HepG2 (cell line): Measurements from ENCODE around the gene SFMBT1. TPM values are rescaled to one million over a fixed set of nuclear protein-coding genes. Genes with fewer than 3 reads are reported as not detected.

Experiments used
- ADNP ChIP-seq: sonication (generic); formaldehyde crosslinking; IDR thresholded peaks from 2 replicates; pipeline ENCODE4 v1.4.0; 2020; ENCODE audit warnings: missing genetic modification reagents
- AHDC1 ChIP-seq: sonication (generic); formaldehyde crosslinking; IDR thresholded peaks from 2 replicates; pipeline ENCODE4 v1.5.1; 2020; ENCODE audit warnings: mild to moderate bottlenecking, missing genetic modification reagents, borderline replicate concordance
- ATF6 ChIP-seq: sonication (generic); formaldehyde crosslinking; conservative IDR thresholded peaks from 2 replicates; pipeline ENCODE4 v1.4.0; 2020; ENCODE audit warnings: missing genetic modification reagents
- DZIP1 ChIP-seq: sonication (generic); formaldehyde crosslinking; IDR thresholded peaks from 2 replicates; pipeline ENCODE4 v1.5.0; 2020; ENCODE audit warnings: mild to moderate bottlenecking, missing genetic modification reagents
- FOXP1 ChIP-seq, 2 experiments: fragments of 450-650 bp in 1 of 2; IDR thresholded peaks; 2 replicates each; pipeline ENCODE4 v1.6.1; 2017 to 2018; ENCODE audit warnings: antibody characterized with exemption in 1 of 2
- HDAC2 ChIP-seq: sonication (generic); formaldehyde crosslinking; IDR thresholded peaks from 2 replicates; pipeline ENCODE4 v1.4.0; 2020; ENCODE audit warnings: missing genetic modification reagents
- KAT2B ChIP-seq: fragments of 150-350 bp; IDR thresholded peaks from 2 replicates; pipeline ENCODE4 v1.6.1; 2014; ENCODE audit warnings: low read depth, low read length, borderline replicate concordance
- SNAI1 ChIP-seq: sonication (generic); formaldehyde crosslinking; IDR thresholded peaks from 2 replicates; pipeline ENCODE4 v1.5.0; 2020; ENCODE audit warnings: mild to moderate bottlenecking, missing genetic modification reagents, borderline replicate concordance
- STAG1 ChIP-seq: sonication (generic); formaldehyde crosslinking; IDR thresholded peaks from 2 replicates; pipeline ENCODE4 v1.4.0; 2020; ENCODE audit warnings: missing genetic modification reagents
- ZFP1 ChIP-seq: IDR thresholded peaks from 2 replicates; pipeline ENCODE4 v1.6.1; 2016
- ZFP36 ChIP-seq: fragments of 150-350 bp; IDR thresholded peaks from 2 replicates; pipeline ENCODE4 v1.6.1; 2018; ENCODE audit warnings: borderline replicate concordance, low read length, low read depth; ENCODE audit not compliant: partially characterized antibody
- ZNF121 ChIP-seq: sonication (generic); formaldehyde crosslinking; IDR thresholded peaks from 2 replicates; pipeline ENCODE4 v1.5.0; 2020; ENCODE audit warnings: mild to moderate bottlenecking, missing genetic modification reagents
- ZNF33B ChIP-seq: sonication (generic); formaldehyde crosslinking; IDR thresholded peaks from 2 replicates; pipeline ENCODE4 v1.5.1; 2020; ENCODE audit warnings: mild to moderate bottlenecking, missing genetic modification reagents
- ZNF879 ChIP-seq: sonication (generic); formaldehyde crosslinking; IDR thresholded peaks from 2 replicates; pipeline ENCODE4 v1.8.1; 2023; ENCODE audit warnings: missing genetic modification reagents
- polyA plus RNA-seq, 8 experiments: library from polyadenylated mRNA; depleted of rRNA in 3 of 8; stranded (reverse) in 7 of 8; unstranded in 1 of 8; fragments of >200 nt; fragmentation: Illumina TruSeq in 4 of 8; extraction: Trizol in 4 of 8; gene quantifications; 2 replicates each; pipeline versions ENCODE4 v1.2.1 to v1.2.3, GENCODE V29; 2011 to 2016; ENCODE audit warnings: low read depth in 4 of 8, missing spikeins in 1 of 8, mixed read lengths in 1 of 8; ENCODE audit not compliant: insufficient read depth in 1 of 8
- total RNA-seq, 5 experiments: library from RNA; depleted of rRNA; stranded (reverse); fragments of >200 nt; fragmentation: Illumina TruSeq; extraction: Trizol; gene quantifications; 2 replicates each; pipeline ENCODE4 v1.2.3, GENCODE V29; 2016; ENCODE audit warnings: low read depth in 1 of 5
- TF ChIP-seq, protein P1 (sequence below): sonication (generic); IDR thresholded peaks from 2 replicates; pipeline ENCODE4 v1.6.1; 2016; ENCODE audit warnings: low read depth, borderline replicate concordance
- TF ChIP-seq, protein P2 (sequence below): sonication (generic); formaldehyde crosslinking; IDR thresholded peaks from 2 replicates; pipeline ENCODE4 v1.4.0; 2020; ENCODE audit warnings: mild to moderate bottlenecking, missing genetic modification reagents, borderline replicate concordance

Gene SFMBT1
- total and polyA plus RNA-seq, 2 of the 13 experiments (the other 11 are each of a cell fraction or from before 2014, with no cell fraction given) = 3.8 to 12.8 TPM

GRCh38 chr3:53092942-53093341, 47.1 kb upstream of the SFMBT1 start (continued):
- TF ChIP-seq ATF6 (no peak), STAG1 (CRISPR knock-in tag) (no peak), ZNF879 (CRISPR knock-in tag) (no peak), ADNP (no peak), ZFP36 (no peak), ZNF33B (CRISPR knock-in tag) (no peak), ZNF121 (CRISPR knock-in tag) (no peak), FOXP1 (IDR thresholded peaks at IDR 0.05) (no peak), FOXP1 (CRISPR knock-in tag; IDR thresholded peaks at IDR 0.05) (no peak; the same call in 1 of the 2 replicates), AHDC1 (CRISPR knock-in tag) (0 out of 2 replicates have a peak, but pooled peaks have one; percentile 5), ZFP1 (CRISPR knock-in tag) (no peak), KAT2B (no peak), SNAI1 (no peak), DZIP1 (no peak), HDAC2 (peak; percentile 76)
- TF ChIP-seq, protein P1, sequence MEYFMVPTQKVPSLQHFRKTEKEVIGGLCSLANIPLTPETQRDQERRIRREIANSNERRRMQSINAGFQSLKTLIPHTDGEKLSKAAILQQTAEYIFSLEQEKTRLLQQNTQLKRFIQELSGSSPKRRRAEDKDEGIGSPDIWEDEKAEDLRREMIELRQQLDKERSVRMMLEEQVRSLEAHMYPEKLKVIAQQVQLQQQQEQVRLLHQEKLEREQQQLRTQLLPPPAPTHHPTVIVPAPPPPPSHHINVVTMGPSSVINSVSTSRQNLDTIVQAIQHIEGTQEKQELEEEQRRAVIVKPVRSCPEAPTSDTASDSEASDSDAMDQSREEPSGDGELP = no peak
- TF ChIP-seq, protein P2, sequence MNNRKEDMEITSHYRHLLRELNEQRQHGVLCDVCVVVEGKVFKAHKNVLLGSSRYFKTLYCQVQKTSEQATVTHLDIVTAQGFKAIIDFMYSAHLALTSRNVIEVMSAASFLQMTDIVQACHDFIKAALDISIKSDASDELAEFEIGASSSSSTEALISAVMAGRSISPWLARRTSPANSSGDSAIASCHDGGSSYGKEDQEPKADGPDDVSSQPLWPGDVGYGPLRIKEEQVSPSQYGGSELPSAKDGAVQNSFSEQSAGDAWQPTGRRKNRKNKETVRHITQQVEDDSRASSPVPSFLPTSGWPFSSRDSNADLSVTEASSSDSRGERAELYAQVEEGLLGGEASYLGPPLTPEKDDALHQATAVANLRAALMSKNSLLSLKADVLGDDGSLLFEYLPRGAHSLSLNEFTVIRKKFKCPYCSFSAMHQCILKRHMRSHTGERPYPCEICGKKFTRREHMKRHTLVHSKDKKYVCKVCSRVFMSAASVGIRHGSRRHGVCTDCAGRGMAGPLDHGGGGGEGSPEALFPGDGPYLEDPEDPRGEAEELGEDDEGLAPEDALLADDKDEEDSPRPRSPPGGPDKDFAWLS = no peak
